Islet precursor cell (in vitro differentiated cells): ENCODE measurements around the gene C14orf180.
A peak's percentile ranks its signal among the peaks of the same experiment; 100 is the strongest.

ENCODE experiments used
- DNase-seq: peaks from one replicate; pipeline ENCODE4 v3.0.0-alpha.2; 2018

The C14orf180 gene

DNA sequence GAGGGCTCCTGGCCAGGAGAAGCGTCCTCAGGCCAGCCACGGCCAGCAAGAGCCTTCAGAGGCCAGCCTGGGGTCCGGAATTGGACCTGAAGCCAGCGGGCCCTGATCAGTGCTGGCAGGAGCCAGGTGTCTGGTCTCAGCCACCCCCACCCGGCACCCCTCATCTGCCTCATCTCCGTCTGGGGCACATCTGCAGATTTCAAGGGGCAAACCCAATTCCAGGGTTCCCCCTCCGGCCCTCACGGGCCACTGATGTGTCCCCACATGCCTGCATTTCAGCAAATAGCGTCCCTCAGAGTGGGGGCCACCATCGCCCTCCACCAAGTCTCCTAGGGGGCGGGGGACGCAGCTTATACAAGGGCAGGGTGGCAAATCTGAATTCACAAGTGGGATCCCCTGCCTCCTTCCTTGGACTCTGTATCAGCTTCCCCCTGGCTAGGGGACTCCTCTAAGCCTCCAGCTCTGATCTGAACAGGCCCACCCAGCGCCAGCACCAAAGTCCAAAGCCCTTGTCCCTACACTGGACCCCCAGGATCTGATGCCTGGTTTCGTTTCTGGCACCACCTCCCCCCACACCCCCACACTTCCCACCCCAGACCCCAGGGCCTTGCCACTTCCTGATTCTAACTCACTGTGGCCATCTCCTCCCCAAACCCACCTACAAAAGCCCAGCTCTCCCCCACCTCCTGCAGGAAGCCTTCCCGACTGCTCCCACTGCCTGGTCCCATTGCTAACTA is 14.9 kb downstream of the C14orf180 start:
- no peak for DNase-seq

DNA sequence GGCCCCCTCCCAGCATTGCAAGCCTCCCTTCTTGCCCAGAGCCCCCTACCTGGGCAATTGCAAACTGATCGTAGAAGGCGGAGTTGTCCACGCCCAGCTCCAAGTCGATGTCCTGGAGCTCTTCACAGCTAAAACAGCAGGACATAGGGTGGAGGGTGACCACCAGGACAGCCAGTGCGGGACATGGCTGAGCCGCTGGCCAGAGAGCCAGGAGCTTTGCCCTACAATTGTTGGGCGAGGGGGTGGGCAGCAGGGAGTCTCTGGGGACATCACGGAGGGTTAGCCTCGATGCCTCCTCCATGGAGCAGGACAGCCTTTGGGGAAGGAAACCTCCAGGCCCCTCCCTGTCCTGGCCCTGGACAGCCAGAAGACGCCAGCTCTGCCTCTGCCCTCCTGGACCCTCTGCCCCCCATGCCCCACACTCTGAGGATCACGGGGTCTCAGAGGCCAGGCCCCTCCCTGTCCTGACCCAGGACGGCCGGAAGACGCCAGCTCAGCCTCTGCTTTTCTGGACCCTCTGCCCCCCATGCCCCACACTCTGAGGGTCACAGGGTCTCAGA is 15.6 kb downstream of the C14orf180 start:
- DNase-seq: no peak

DNA sequence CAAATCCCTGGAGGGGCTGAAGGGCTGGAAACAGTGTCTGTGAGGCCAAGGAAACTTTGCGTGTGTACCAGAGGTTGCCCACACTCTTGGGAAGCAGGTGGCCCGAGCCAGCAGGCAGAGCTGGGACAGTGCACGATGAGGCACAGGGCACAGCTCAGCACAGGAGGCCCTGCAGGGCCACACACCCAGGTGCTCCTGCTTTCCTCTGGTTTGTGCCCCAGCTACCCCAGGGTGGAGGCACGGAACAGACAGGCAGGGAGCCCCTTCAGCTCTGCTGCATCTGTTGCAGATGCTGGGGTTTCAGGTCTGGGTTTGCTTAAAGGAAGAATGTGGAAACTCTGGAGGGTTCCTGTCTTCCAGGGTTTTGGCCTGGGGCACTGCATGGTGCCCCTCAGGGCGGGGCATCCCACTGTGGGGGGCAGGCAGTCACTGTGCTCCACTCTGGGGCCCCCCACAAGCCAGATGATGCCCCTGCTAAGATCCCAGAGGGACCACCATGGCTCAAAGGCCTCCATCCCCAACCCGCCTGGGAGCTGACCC is 16.4 kb downstream of the C14orf180 start:
- no peak for DNase-seq

- no peak for DNase-seq
Measured at GRCh38 chr14:104596451-104596918, 16.9 kb downstream of the C14orf180 start.

DNA sequence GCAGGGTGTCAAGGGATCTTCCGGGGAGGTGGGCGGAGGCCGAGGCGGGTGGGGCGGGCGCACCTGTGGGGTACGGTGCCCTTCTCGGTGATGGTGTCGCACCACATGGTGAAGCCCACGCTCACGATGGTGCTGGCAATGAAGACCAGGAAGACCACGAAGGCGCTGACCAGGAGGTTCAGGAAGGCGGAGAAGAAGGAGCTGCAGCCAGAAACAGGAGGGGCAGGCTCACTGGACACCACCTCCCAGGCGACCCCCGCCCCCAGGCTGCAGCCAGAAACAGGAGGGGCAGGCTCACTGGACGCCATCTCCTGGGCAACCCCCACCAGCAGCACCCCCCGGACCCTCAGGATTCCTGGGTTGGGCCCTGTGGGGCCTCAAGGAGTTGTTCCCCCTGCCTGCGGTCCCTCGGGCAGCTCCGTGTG is 17.4 kb downstream of the C14orf180 start:
- DNase-seq: no peak

- no peak for DNase-seq
Measured at GRCh38 chr14:104597576-104597975, 18.0 kb downstream of the C14orf180 start.

- DNase-seq: no peak
Measured at GRCh38 chr14:104598039-104598909, 18.7 kb downstream of the C14orf180 start.

DNA sequence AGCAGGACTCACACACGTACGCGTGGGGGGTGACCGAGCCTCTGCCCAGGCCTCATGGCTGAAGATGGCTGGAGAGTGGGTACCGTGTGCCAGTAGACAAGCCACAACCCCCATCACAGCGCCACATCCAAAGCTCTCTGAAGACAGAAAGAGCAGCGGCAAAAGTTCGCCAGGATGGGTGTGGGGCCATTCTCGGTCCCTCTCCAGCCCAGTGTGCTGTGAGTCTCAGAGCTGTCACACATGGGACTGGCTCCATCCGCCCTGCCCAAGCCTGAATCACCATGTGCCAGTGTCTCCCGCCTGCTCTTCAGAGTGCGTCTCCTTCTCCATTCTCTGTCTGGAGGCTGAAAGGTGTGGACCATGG is 19.3 kb downstream of the C14orf180 start:
- DNase-seq: no peak

GRCh38 chr14:104599446-104599845 is 19.9 kb downstream of the C14orf180 start:
- DNase-seq: no peak

GRCh38 chr14:104600141-104600643 is 20.6 kb downstream of the C14orf180 start:
- no peak for DNase-seq

DNA sequence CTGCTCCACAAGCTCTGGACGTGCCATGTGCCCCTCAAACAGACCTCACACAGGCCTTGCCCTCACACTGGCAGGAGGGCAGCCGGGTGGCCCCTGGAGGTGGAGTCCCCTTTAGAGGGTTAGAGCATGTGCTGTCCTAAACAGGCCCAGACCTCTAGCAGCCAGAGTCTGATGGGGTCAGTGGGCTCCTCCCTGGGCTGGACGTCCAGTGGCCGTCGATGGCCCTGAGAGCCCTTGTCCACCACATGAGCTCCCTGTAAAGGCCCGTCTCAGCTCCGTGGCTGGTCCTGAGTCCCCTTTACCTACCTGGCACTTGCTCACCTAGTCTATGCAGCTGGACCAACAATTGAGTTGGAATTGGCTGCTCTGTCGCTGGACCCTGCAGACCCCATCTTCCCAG is 21.2 kb downstream of the C14orf180 start:
- DNase-seq: no peak

DNA sequence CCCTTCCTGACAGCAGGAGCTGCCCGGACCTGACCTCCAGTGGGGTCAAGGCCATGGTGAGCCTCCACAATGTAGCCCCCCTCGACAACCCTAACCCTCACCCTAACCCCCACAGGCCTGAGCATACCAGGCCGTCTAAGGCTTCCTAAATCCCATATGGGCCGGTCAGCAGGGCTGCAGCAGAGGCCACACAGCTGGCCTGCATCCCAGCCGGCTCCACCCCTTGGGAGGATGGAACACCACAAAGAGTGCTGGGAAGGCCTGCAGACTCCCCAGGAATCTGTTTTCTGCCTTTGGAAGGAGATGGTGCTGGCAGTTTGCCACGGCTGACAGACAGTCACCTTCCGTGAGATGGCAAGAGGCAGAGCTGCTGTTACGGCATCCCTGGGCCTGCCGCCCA is 22.2 kb downstream of the C14orf180 start:
- DNase-seq: peak; percentile 39

DNA sequence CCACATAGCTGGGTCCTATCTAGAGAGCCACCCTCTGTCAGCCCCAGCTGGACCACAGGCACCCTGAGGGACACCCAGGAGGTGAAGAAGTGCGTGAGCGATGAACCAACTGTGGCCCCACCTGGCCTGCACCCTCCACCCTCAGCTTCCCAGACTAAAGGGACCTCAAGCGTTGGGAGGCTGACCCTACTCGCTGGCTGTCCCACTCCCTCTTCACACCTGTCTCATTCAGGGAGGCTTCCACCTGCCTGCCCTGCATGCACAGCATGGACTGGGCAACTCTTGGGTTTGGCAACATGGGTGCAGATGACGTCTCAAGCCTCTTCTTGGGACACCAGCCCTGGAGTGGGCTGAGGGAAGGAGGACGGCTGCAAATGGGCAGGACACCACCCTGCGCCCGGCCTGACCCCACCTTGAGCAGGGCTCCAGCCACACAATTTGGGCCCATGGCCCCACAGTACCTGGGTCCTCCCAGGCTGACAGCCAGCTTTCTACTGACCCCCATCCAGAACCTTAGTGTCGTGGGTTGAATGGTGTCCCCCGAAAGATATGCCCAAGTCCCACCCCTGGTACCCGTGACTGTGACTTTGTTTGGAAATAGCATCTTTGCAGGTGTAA is 22.9 kb downstream of the C14orf180 start:
- DNase-seq: peak; percentile 38

DNA sequence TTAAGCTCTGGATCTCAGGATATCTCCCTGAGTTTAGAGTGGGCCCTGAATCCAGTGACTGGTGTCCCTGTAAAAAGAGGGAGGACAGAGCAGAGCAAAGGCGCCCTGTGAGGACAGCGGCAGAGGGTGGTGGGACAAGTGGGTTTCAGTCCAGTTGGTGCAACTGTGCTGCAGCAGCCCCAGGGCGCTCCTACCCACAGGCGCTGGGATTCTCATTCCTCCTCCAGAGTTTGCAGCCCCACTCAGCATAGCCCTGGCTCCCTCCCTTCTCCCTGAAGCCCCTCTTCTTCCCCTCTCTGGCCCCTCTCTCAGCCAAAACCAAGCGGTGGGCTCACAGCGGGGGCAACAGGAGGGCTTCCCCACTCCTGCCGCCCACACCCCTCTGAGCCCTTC is 23.4 kb downstream of the C14orf180 start:
- DNase-seq: no peak

DNA sequence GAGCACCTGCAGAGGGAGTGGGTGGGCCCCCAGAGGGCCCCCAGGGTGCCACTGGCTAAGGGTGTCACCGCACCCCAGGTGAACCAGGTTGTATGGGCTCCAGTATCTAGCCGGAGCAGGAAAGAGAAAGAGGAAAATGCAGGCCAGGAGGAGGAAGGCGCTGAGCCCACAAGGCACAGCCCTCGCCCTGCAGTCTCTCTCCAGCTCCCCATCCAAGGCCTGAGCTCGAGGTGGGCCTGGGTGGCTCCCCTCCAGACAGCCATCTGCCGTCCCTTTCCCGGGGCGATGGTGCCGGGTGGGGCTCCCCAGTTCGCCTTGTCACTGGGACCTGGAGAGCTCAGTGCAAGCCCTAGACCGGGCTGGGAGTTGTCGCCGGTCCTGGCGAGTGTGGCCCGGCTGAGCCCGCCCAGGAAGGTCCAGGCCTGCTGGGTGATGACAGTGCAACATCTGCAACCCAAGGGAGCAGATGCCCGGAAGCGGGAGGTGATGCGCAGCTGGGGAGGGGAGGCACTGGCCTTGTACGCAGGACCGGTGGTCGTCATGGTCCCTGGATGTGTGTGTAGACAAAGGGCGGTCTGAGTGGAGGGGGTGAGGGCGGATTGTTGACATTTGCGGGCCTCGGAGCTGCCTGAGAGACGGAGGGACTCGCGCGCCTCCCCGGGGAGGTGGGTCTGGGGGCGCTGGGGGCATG is 24.3 kb downstream of the C14orf180 start:
- DNase-seq: peak; percentile 53

DNA sequence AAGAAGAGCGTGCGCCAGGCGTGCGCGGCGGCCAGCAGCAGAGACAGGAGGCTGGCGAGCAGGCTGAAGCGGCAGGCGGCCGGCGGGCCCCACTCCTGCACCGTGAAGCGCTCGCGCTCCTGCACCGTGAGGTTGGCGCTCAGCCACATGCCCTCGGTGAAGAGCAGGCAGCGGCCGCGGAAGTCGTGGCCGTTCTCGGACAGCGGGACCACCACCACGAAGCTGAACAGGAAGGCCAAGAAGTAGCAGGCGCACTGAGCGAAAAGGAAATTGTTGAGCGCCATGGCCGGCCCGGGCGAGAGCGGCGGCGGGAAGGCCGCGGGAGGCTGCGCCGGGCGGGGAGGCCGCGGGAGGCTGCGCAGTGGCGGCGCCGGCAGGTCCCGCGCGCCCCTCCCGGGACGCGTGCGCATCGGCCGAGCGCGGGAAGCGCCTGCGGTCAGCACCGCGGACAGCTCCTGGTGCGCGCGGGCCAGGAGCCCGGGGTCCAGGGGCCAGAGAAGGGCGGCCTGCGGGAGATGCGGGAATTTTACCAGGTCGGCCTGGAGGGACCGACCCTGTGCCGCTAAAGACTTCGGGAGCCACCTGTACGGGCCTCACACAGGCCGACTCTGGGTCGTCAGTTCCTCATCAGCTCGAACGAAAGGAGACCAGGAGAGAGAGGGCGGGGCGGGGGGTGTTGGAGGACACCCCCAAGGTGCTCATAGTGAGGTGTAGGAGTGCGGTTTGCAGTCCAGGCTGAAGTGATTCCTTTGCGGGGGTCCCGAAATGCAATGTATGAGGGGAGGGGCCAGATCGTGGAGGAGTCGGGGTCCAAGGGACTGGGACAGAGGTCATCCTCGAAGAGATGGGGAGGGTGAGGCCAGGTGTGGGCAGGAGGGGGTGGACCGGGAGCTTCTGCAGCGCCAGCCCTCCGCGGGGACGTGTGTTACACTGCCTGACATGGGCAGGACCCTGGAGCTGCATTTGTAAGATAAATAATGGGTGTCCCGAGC is 25.2 kb downstream of the C14orf180 start, which contains the start of gene TMEM179:
Gene TMEM179 (minus strand): TSS at position 315 of the 992 bp plus-strand sequence. CDS start 31 bp downstream, at position 284.
- peak; percentile 72 for DNase-seq

DNA sequence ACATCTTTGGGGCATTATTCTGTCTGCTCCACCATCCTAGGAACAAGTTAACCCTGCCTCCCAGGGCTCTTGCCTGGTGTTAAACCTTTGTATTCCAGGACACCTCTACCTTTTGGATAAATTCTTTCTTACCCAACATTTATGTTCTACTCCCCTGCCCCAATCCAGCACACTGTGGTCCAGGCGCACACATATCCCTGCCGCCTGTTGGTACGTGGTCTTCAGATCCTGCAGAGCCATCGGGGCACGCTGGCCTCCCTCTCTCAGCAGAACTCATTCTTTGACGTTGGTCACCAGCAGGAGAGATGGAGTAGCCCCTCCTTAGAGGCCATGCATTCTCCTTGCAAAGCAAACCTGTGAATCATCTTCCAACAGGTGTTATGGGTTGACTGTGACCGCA is 30.1 kb downstream of the C14orf180 start:
- no peak for DNase-seq

DNA sequence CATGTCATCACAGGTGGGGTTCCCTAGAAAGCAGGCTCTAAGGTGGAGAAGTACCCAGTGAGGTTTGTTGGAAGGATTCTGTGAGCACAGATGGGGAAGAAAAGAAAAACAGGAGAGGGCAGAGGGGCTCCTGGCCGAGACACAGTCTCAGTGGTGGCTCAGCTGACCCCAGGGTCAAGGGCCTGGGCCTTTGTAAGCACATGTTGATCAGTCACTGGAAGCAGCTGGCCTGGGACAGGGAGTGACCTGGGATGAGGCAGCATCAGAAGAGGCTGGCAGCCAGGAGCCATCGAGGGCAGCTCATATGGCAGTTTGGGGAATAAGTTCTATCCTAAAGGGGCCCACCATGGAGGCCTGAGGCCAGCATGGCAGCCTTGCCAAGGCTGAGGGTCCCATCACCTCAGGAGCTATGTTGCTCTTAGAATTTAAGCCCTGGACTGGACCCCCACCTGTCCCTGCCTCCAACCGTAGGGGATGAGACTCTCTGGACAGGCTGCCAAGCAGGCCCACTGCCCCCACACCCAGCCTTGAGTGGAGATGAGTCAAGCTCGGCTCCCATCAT is 31.3 kb downstream of the C14orf180 start:
- peak; percentile 48 for DNase-seq

GRCh38 chr14:104611881-104612280 is 32.3 kb downstream of the C14orf180 start:
- DNase-seq: no peak

DNA sequence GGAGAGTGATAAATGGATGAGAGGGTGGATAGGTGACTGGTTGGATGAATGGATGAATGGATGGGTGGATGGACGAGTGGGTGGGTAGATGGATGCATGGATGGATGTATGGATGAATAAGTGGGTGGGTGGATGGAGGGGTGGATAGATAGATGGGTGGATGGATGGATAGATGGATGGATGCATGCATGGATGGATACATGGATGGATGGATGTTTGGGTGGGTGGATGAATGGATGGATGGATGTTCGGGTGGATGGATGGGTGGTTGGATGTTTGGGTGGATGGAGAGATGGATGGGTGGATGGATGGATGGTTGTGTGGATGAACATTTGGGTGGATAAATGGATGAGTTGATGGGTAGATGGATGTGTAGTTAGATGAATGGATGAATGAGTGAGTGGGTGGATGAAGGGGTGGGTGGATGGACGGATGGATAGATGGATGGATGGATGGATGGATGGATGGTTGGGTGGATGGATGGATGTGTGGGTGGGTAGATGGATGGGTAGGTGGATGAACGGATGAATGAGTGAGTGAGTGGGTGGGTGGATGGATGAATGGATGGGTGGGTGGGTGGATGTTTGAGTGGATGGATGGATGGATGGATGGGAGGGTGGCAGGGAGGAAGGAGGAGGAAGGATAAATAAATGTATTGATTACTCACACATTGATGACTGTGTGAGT is 34.7 kb downstream of the C14orf180 start:
- no peak for DNase-seq
